Measurements from ENCODE around the gene CWC27.

DNA sequence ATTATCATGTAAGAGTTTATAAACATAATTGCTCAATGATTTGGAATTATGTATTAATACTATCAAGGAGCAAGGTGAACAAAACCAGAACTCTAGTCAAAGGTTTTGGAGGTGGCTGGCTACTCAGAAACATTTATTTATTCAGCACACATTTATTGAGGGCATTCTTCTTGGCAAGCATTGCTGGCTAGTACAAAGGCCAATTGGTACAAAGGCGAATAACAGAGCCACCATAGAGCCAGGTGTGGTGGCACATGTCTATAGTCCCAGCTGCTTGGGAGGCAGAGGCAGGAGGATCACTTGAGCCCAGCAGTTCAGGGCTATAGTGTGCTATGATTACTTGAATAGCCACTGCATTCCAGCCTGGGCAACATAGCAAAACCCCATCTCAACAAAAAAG is 242.1 kb downstream of the CWC27 start:
- TF ChIP-seq, protein P1, sequence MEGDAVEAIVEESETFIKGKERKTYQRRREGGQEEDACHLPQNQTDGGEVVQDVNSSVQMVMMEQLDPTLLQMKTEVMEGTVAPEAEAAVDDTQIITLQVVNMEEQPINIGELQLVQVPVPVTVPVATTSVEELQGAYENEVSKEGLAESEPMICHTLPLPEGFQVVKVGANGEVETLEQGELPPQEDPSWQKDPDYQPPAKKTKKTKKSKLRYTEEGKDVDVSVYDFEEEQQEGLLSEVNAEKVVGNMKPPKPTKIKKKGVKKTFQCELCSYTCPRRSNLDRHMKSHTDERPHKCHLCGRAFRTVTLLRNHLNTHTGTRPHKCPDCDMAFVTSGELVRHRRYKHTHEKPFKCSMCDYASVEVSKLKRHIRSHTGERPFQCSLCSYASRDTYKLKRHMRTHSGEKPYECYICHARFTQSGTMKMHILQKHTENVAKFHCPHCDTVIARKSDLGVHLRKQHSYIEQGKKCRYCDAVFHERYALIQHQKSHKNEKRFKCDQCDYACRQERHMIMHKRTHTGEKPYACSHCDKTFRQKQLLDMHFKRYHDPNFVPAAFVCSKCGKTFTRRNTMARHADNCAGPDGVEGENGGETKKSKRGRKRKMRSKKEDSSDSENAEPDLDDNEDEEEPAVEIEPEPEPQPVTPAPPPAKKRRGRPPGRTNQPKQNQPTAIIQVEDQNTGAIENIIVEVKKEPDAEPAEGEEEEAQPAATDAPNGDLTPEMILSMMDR (conservative IDR thresholded peaks at IDR 0.05; ENCODE audit: low read length): no peak
- no peak for TF ChIP-seq EZH2phosphoT487 (IDR thresholded peaks at IDR 0.05; ENCODE audit: borderline replicate concordance)
